GM12878 (cell line): ENCODE data around the gene PPM1E. TPM values are rescaled to one million over a fixed set of nuclear protein-coding genes. Genes with fewer than 3 reads are reported as not detected.
A peak's percentile ranks its signal among the peaks of the same experiment; 100 is the strongest.

Experiments used
- ATAC-seq: fragments of 200-7000 bp; cut with Tn5 transposase; 3 replicates; pipeline ENCODE4 v1.9.1; 2020; ENCODE audit warnings: mild to moderate bottlenecking, moderate library complexity
- BruUV-seq: library from RNA; stranded (reverse); fragments of 400-500 nt; replicated peaks from 2 replicates; lab custom pipeline; 2021; lab: Mats Ljungman, UMichigan
- CTCF ChIA-PET: fragments of 300-600 bp; sonication (Branson Sonifier 250); formaldehyde crosslinking; extraction: SDS; loops from one replicate; lab custom pipeline; 2021; ENCODE audit warnings: inconsistent platforms; lab: Yijun Ruan, JAX
- POLR2A ChIA-PET: fragments of 350-600 bp; formaldehyde crosslinking; extraction: SDS; loops from one replicate; lab custom pipeline; 2021; ENCODE audit warnings: inconsistent platforms; lab: Charles Lee
- RAD21 ChIA-PET: fragments of 300-600 bp; sonication (Branson Sonifier 250); formaldehyde crosslinking; loops from one replicate; lab custom pipeline; 2023; ENCODE audit warnings: antibody characterized with exemption; ENCODE audit not compliant: unreplicated experiment; lab: Charles Lee
- SMC1A ChIA-PET: fragments of 300-600 bp; sonication (Branson Sonifier 250); formaldehyde crosslinking; loops from one replicate; lab custom pipeline; 2023; ENCODE audit not compliant: unreplicated experiment, uncharacterized antibody; lab: Charles Lee
- DNase-seq: peaks from one replicate; pipeline ENCODE4 v3.0.0-alpha.2; 2011; ENCODE audit warnings: low read depth, low spot score
- FAIRE-seq: peaks from 3 replicates; lab custom pipeline; 2011; peaks lifted over from hg19 to GRCh38; lab: Jason Lieb, UNC
- H2AFZ ChIP-seq: 2 replicates; pipeline ENCODE4 v1.6.0; 2011; ENCODE audit warnings: low read depth, low read length, control low read depth; ENCODE audit not compliant: control insufficient read depth
- H3K27ac ChIP-seq: 2 replicates; pipeline ENCODE4 v1.5.1; 2011; ENCODE audit warnings: control low read depth; ENCODE audit not compliant: control insufficient read depth, insufficient read depth
- H3K27me3 ChIP-seq, 2 experiments: replicated peaks in 1 of 2; 2 replicates each; pipeline versions ENCODE4 v1.6.0 to v1.6.1; 2011; ENCODE audit warnings: low read length in 1 of 2; ENCODE audit not compliant: control insufficient read depth in 2 of 2, insufficient read depth in 2 of 2
- H3K36me3 ChIP-seq, 2 experiments: 2 replicates each; pipeline ENCODE4 v1.5.1; 2011; ENCODE audit warnings: low read length in 1 of 2; ENCODE audit not compliant: control insufficient read depth in 2 of 2, insufficient read depth in 2 of 2
- H3K4me1 ChIP-seq: 2 replicates; pipeline ENCODE4 v1.6.1; 2011; ENCODE audit warnings: mild to moderate bottlenecking, low read length, moderate library complexity, mixed read lengths; ENCODE audit not compliant: control insufficient read depth, insufficient read depth
- H3K4me2 ChIP-seq: 2 replicates; pipeline ENCODE4 v1.6.0; 2011; ENCODE audit warnings: control low read depth; ENCODE audit not compliant: control insufficient read depth, insufficient read depth
- H3K4me3 ChIP-seq: fragments of 200-600 bp; sonication (generic); 2 replicates; pipeline ENCODE4 v1.5.1; 2016
- H3K79me2 ChIP-seq: 2 replicates; pipeline ENCODE4 v1.6.0; 2011; ENCODE audit warnings: low read length; ENCODE audit not compliant: control insufficient read depth, insufficient read depth
- H3K9ac ChIP-seq: 2 replicates; pipeline ENCODE4 v1.8.0; 2011; ENCODE audit warnings: low read length, control low read depth, mixed read lengths; ENCODE audit not compliant: control insufficient read depth, insufficient read depth
- H3K9me3 ChIP-seq: replicated peaks from 3 replicates; pipeline ENCODE4 v1.5.1; 2011; ENCODE audit warnings: mild to moderate bottlenecking, low read length; ENCODE audit not compliant: control insufficient read depth, insufficient read depth
- H4K20me1 ChIP-seq: 2 replicates; pipeline ENCODE4 v1.6.0; 2011; ENCODE audit not compliant: control insufficient read depth, insufficient read depth
- ETV6 ChIP-seq, 2 experiments: fragments of 450-650 bp in 1 of 2; IDR thresholded peaks in 1 of 2; conservative IDR thresholded peaks in 1 of 2; 2 replicates each; pipeline ENCODE4 v1.6.1; 2014; ENCODE audit warnings: antibody characterized with exemption in 1 of 2, borderline replicate concordance in 1 of 2, low read depth in 1 of 2, mild to moderate bottlenecking in 1 of 2, moderate library complexity in 1 of 2
- WRNIP1 ChIP-seq: IDR thresholded peaks from 2 replicates; pipeline ENCODE4 v1.6.1; 2011; ENCODE audit warnings: low read depth, low read length, improper control_type of control experiment, borderline replicate concordance
- WGBS: methylation state at CpG from one replicate; pipeline ENCODE4 v1.1.6; 2016; ENCODE audit warnings: low lambda C conversion rate; ENCODE audit not compliant: insufficient replicate concordance, insufficient coverage; ENCODE audit errors: missing lambda C conversion rate; 5-methylcytosine and 5-hydroxymethylcytosine counted together
- in situ Hi-C: fragments of 300-500 bp; cut with MboI; formaldehyde crosslinking; loops from 9 replicates; pipeline ENCODE4 v1.14.3; 2018; ENCODE audit warnings: mixed read lengths
- intact Hi-C: fragments of 100-400 bp; cut with micrococcal nuclease; formaldehyde crosslinking; loops from one replicate; pipeline ENCODE4 v1.14.2; 2022; ENCODE audit not compliant: unreplicated experiment
- polyA plus RNA-seq, 11 experiments: library from polyadenylated mRNA; depleted of rRNA in 4 of 11; unstranded in 6 of 11; stranded (reverse) in 5 of 11; fragments of >200 nt; fragmentation: Nextera tagmentation in 4 of 11; fragmentation: Illumina TruSeq in 1 of 11; extraction: Ambion mirVana in 4 of 11; extraction: Trizol in 1 of 11; gene quantifications; 1 replicate in 1 of 11; 2 replicates in 10 of 11; pipeline versions ENCODE4 v1.2.1 to v1.2.3, GENCODE V29; 2011 to 2016; ENCODE audit warnings: inconsistent platforms in 2 of 11, missing spikeins in 2 of 11, low read depth in 1 of 11
- total RNA-seq, 4 experiments: library from RNA; depleted of rRNA in 3 of 4; stranded (reverse); fragments of >200 nt in 3 of 4; fragmentation: Illumina TruSeq in 1 of 4; extraction: Trizol in 1 of 4; gene quantifications; 2 replicates each; pipeline versions ENCODE4 v1.2.1 to v1.2.3, GENCODE V29; 2013 to 2021
- TF ChIP-seq, protein P1 (sequence below): fragments of 450-650 bp; IDR thresholded peaks from 2 replicates; pipeline ENCODE4 v1.6.1; 2016; ENCODE audit warnings: mild to moderate bottlenecking

The PPM1E gene
- total and polyA plus RNA-seq, 10 of the 15 experiments (the other 5 are each of a cell fraction or from before 2014, with no cell fraction given): 0.07 to 0.28 (median 0.16) TPM

DNA sequence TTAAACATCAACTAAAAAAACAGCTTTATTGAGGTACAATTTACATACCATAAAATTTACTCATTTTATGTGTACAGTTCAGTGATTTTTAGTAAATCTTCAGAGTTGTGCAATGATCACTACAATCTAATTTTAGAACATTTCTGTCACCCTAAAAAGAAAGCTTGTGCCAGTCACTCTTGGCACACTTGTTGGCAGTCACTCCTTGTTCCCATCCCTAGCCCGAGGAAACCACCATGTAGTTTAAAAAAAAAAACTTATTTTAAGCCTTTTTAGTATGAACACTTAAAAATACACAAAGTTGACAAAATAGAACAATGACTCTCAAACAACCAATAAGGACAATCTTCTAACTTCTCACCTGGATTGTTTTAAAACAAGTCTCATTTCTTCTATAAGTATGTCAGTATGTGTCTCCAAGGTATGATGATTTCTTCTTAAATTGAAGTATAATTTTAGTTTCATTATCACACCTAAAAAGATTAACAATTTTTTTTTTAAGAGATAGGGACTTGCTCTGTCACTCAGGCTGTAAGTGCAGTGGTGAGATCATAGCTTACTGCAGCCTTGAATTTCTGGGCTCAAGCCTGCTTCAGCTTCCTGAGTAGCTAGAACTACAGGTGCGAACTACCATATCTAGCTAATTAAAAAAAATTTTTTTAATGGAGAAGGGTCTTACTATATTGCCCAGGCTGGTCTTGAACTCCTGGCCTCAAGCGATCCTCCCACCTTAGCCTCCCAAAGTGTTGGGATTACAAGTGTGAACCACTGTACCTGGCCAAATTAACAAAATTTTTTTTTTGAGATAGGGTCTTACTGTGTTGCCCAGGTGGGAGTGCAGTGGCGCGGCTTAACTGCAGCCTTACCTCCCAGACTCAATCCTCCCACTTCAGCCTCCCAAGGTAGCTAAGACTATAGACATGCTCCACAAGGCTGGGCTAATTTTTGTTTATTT lies 53.2 kb downstream of the PPM1E start:
- Histone ChIP-seq H3K79me2 (no peaks in the 10 kb centered on the region), H3K9ac (no peak overlapping the region), H3K9me3 (no peaks in the 10 kb centered on the region), H3K36me3 (no peaks in the 10 kb centered on the region), H3K27ac (no peak overlapping the region), H3K27me3 (no peaks in the 10 kb centered on the region), H3K4me3 (no peak overlapping the region), H3K4me2 (no peak overlapping the region), H3K4me1 (no peaks in the 10 kb centered on the region), H4K20me1 (no peaks in the 10 kb centered on the region), H2AFZ (no peak overlapping the region)
- in situ Hi-C loops (no loop called here), intact Hi-C loops (no loop called here)
- DNase-seq: no peak
- ATAC-seq: no peak
- no peak for FAIRE-seq
- POLR2A ChIA-PET: no interaction called here
- WGBS: 60% methylated on average over 5 of the region's 5 CpGs
- SMC1A ChIA-PET: no interaction called here
- RAD21 ChIA-PET: interaction anchor here (0.6 to 1.0 kb wide), 2 partner anchors 196 to 818 kb away, joined by 3 read pairs; no protein-coding TSS in a partner anchor
- CTCF ChIA-PET: interaction anchor here (0.7 kb wide), 1 partner anchor 105 kb away, joined by 3 read pairs; no protein-coding TSS in a partner anchor
- BruUV-seq: no TSS peak
- TF ChIP-seq, protein P1, sequence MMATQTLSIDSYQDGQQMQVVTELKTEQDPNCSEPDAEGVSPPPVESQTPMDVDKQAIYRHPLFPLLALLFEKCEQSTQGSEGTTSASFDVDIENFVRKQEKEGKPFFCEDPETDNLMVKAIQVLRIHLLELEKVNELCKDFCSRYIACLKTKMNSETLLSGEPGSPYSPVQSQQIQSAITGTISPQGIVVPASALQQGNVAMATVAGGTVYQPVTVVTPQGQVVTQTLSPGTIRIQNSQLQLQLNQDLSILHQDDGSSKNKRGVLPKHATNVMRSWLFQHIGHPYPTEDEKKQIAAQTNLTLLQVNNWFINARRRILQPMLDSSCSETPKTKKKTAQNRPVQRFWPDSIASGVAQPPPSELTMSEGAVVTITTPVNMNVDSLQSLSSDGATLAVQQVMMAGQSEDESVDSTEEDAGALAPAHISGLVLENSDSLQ: 0 out of 2 replicates have a peak, but pooled peaks have one; percentile 16
- TF ChIP-seq WRNIP1 (no peak), ETV6 (conservative IDR thresholded peaks at IDR 0.05 in 1 of 2, IDR thresholded peaks at IDR 0.05 in 1 of 2; ENCODE audit: borderline replicate concordance in 1 of 2, low read depth in 1 of 2) (peak in 1 of 2 experiments; percentile 56; a peak in 1 of 4 replicates)
